Anterior cingulate cortex (tissue), 58 donors: ENCODE results near the gene PET100.
A peak's percentile ranks its signal among the peaks of the same experiment; 100 is the strongest.

Experiments used
- DNase-seq, 58 donors: peaks; one replicate each; lab custom pipeline; 2025; lab: John Stamatoyannopoulos, UW

The PET100 gene

GRCh38 chr19:7611541-7612279, 17.9 kb upstream of the PET100 start:
- DNase-seq: no peak

GRCh38 chr19:7612282-7613274, 17.0 kb upstream of the PET100 start:
- no peak for DNase-seq

- no peak for DNase-seq
Measured at GRCh38 chr19:7614859-7615741, 14.5 kb upstream of the PET100 start.

- DNase-seq: no peak
Measured at GRCh38 chr19:7617172-7617571, 12.4 kb upstream of the PET100 start.

GRCh38 chr19:7617735-7618134, 11.9 kb upstream of the PET100 start:
- DNase-seq: no peak

GRCh38 chr19:7618348-7618747, 11.2 kb upstream of the PET100 start:
- no peak for DNase-seq

GRCh38 chr19:7618771-7619510, 10.7 kb upstream of the PET100 start:
- peak in 9 of 58 donors; percentile 6 to 48 (median 17) for DNase-seq

- DNase-seq: no peak
Measured at GRCh38 chr19:7619671-7620441, 9.7 kb upstream of the PET100 start.

- no peak for DNase-seq
Measured at GRCh38 chr19:7620442-7621412, 8.9 kb upstream of the PET100 start.

- no peak for DNase-seq
Measured at GRCh38 chr19:7622933-7623685, 6.5 kb upstream of the PET100 start.

- no peak for DNase-seq
Measured at GRCh38 chr19:7623725-7624603, 5.6 kb upstream of the PET100 start.

- DNase-seq: no peak
Measured at GRCh38 chr19:7624810-7625209, 4.8 kb upstream of the PET100 start.

GRCh38 chr19:7625763-7626372, 3.7 kb upstream of the PET100 start:
- DNase-seq: no peak

GRCh38 chr19:7627166-7627565, 2.4 kb upstream of the PET100 start:
- DNase-seq: no peak

GRCh38 chr19:7628589-7629311, 843 bp upstream of the PET100 start:
- DNase-seq: no peak
